ENCODE results near the gene MAGEF1.
"Not testable (repeated sequence)": the region's sequence is repeated elsewhere in the genome, so short reads cannot be mapped to it uniquely, and the experiment has no call there.

The MAGEF1 gene

GRCh38 chr3:184741798-184742675 lies 30.2 kb upstream of the MAGEF1 start:
- no peak for DNase-seq (ENCODE audit: low spot score)

DNA sequence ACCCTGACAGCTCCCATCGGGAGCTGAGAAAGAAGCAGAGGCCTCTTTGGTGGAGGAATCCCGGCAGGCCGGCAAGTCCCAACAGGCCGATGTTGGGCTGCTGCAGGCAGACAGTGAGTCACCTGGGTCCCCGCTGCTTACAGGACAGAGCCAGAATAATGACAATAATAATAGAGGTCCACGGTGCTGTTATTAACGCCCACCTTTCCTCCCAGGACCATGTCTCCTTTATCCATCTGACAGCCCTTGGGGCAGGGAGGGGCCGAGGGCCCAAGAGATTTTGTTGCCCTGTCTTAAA lies 29.3 kb upstream of the MAGEF1 start:
- no peak for DNase-seq (ENCODE audit: low spot score)

DNA sequence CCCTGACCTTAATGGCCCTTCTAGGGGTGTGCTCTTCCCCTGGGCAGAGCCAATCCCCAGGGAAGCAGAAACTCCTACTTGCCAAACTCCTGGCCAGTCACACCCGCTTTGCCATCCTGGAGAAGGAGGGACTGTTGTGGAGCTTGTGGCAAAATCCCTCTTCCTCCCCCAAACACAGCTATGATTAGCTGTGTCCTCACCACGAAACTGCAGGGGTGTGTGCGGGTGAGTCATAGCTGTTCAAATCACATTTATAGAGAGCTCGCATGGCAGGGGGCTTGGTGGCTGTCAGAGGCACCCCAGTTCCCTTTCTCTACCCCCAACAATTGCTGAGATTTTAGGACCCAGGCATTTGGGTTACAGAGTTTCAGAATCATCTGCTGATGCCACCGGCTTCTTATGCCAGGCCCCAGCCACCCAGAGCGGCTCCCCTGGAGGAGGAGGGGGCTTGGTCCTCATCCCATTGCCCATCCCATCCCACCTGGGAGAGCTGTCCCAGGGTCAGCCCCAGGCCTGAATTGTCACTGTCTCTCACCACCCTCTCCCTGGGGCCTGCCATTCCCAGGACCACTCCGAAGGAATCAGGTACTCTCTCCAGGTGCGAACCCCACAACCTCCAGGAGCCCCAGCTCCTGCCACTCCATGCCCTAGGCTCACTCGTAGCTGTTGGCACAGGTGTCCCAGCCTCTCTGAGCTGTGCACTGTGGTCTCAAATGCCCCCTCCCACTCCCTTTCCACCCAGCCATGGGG lies 28.8 kb upstream of the MAGEF1 start:
- DNase-seq (ENCODE audit: low spot score): no peak

GRCh38 chr3:184739594-184740505 lies 28.0 kb upstream of the MAGEF1 start:
- no peak for DNase-seq (ENCODE audit: low spot score)

GRCh38 chr3:184738982-184739381 lies 27.1 kb upstream of the MAGEF1 start:
- no peak for DNase-seq (ENCODE audit: low spot score)

GRCh38 chr3:184738506-184738890 lies 26.6 kb upstream of the MAGEF1 start:
- DNase-seq (ENCODE audit: low spot score): no peak

DNA sequence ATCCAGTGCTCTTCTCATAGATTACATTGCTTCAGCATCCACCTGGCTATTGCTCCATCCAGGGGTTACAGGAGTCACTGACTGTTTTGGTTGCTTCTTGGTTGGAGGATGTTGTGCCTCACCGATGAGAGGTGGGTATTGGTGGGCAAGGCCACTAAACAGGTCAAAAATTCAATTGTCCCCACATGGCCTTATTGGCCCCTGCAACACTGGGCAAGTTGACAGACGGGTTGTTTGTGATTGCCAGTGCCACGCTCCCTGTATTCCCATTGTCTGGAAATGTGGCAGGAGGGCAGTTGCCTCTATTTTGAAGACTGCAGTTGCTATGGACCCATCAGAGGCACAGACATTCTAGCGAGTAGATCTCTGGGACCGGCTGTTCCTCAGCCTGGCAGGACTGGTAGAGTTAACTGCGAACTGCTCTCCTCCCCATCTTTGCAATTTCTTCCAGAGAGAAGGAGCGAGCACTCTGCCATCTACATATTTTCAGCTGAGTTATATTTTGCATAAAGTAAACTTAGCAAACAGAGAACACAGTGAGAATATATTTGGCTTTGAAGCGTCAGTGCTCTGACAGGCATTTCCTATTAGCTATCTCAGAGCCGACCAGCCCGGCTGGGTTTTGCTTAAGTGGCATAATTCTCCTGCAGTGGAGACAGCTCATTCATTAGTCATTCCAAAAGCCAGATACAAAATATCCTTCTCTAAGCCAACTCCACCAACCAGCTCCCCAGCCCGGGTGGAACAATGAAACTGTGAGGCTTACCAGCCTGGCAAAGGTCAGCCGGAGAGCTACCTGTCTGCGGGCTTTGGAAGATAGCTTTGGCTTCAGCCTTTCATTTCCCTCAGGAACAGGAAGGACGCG lies 26.0 kb upstream of the MAGEF1 start:
- DNase-seq (ENCODE audit: low spot score): no peak

GRCh38 chr3:184737063-184737462 lies 25.2 kb upstream of the MAGEF1 start:
- no peak for DNase-seq (ENCODE audit: low spot score)

- DNase-seq (ENCODE audit: low spot score): no peak
These were observed 23.2 kb upstream of the MAGEF1 start for GRCh38 chr3:184734903-184735701.

- no peak for DNase-seq (ENCODE audit: low spot score)
These were observed 22.2 kb upstream of the MAGEF1 start for GRCh38 chr3:184733971-184734608.

- DNase-seq (ENCODE audit: low spot score): no peak
These were observed 21.3 kb upstream of the MAGEF1 start for GRCh38 chr3:184733181-184733580.

DNA sequence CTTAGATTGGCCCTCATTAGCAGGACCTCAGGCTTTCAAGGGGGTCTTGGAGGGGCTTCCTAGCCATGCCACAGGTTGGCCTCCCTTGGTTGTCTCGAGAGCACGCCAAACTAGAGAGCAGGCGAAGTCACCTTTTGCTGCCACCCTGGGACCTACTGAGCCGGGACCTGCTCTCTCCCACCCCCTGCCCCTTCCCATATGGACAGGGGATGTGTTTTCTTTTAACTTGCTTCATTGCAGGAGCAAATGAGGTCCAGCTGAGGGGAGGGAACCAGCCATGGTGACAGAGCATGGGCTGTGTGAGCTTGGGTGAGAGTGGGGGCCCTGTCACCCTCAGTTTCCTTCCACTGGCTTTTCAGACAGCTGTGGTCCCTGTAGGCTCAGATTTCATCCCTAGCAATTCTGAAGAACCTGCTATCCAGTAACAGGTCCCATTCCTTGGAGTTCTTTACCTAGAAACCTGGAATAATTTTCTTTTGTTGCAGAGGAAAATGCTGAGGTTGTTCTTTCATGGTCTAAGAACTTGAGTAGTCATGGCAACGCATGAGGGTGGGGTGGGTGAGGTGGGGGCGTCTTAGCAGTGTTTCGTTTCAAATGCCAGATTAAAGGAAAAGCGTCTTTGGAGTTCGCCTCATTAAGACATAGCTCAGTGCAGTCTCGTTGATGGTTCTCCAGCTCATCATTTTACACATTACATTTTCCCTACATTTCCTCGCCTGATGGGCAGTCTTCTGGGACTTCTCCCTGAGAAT lies 20.1 kb upstream of the MAGEF1 start:
- no peak for DNase-seq (ENCODE audit: low spot score)

GRCh38 chr3:184730924-184731323 lies 19.1 kb upstream of the MAGEF1 start:
- DNase-seq (ENCODE audit: low spot score): no peak

- DNase-seq (ENCODE audit: low spot score): not testable (repeated sequence)
These were observed 17.3 kb upstream of the MAGEF1 start for GRCh38 chr3:184729154-184729553.

DNA sequence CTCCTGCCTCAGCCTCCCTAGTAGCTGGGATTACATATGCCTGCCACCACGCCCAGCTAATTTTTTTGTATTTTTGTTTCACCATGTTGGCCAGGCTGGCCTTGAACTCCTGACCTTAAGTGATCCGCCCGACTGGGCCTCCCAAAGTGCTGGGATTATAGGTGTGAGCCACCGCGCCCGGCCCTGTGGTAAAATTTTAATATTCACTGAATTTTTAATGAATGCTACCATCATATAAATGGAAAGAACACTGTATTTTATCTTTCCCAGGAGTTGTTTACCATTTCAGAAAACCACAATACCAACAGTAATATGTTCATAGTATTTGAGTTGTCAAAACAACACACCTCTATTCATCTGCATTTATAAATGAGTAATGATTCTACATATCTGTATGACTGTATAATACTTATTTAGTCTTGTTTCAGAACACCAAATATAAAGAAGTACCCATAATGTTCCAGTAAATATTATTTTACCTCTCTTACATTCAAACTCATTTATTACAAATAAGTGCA lies 16.2 kb upstream of the MAGEF1 start:
- no peak for DNase-seq (ENCODE audit: low spot score)

DNA sequence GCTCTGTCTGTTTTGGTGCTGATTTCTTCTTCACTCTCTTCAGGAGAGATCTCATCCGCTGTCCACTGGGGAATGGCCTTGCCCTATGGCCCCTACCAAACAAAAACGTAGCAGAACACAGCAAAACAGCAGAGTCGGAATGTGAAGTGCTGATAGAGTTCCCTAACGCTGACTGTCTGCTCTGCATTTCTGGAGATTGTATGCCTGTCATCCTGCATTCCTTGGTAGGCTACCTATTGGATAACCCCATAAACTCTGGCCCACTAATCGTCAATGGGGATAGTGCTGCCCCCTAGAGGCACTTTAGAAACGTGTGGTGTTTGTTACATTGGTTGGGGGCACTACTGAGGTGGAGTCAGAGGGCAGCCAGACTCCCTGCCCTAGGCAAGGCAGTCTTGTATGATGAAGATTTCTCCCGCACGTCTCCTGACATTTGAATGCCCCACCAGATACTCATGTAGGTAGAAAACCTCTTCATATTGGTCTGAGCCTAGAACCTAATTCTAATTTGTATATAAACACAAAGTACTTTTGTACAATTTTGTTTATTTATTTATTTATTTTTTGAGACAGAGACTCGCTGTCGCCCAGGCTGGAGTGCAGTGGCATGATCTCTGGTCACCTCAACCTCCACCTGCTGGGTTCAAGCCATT lies 15.6 kb upstream of the MAGEF1 start:
- peak; percentile 26 for DNase-seq (ENCODE audit: low spot score)

DNA sequence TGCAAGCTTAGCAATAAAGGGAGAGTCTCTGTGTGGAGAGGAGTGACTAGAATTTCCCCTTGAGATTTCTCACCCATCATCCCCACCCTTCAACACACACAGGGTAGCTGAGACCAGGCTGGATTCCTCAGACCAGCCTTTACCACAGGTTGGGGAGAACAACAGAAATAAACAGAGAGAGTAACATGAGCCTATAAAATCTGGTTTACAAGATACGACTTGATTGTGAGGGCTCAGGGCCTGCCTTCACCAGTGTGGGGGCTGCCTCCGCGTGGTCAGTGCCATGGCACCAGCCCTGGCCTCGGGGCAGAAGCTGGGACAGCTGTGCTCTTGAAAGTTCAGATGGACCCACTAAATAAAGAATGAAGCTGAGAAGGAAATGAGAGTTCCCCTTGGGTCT lies 14.6 kb upstream of the MAGEF1 start:
- no peak for DNase-seq (ENCODE audit: low spot score)

- DNase-seq (ENCODE audit: low spot score): no peak
These were observed 13.4 kb upstream of the MAGEF1 start for GRCh38 chr3:184725176-184725719.
